ENCODE data around the gene KIRREL1.

- no peak for TF ChIP-seq BACH2 (CRISPR knock-in tag; IDR thresholded peaks at IDR 0.05; ENCODE audit: borderline replicate concordance)
- TF ChIP-seq ZC3H10 (CRISPR knock-in tag; IDR thresholded peaks at IDR 0.05): no peak
- no peak for TF ChIP-seq RARB (CRISPR knock-in tag; IDR thresholded peaks at IDR 0.05)
- TF ChIP-seq PATZ1 (CRISPR knock-in tag; IDR thresholded peaks at IDR 0.05; ENCODE audit: borderline replicate concordance): no peak
- no peak for TF ChIP-seq PPARA (CRISPR knock-in tag; IDR thresholded peaks at IDR 0.05; ENCODE audit: borderline replicate concordance)
- TF ChIP-seq TSHZ2 (CRISPR knock-in tag; IDR thresholded peaks at IDR 0.05): no peak
- no peak for TF ChIP-seq CSRNP3 (CRISPR knock-in tag; IDR thresholded peaks at IDR 0.05)
- TF ChIP-seq ARNTL (CRISPR knock-in tag; IDR thresholded peaks at IDR 0.05; ENCODE audit: borderline replicate concordance, low read depth): no peak
- TF ChIP-seq ZNF565 (CRISPR knock-in tag; conservative IDR thresholded peaks at IDR 0.05; ENCODE audit: low read depth): no peak
These were observed 61.3 kb downstream of the KIRREL1 start for GRCh38 chr1:158054721-158055120.
